Frontal cortex (tissue), 4 donors: ENCODE results near the gene NEK4. TPM values are rescaled to one million over a fixed set of nuclear protein-coding genes. Genes with fewer than 3 reads are reported as not detected.
"Not testable (repeated sequence)": the region's sequence is repeated elsewhere in the genome, so short reads cannot be mapped to it uniquely, and the experiment has no call there.

Experiments
- DNase-seq, 2 donors: peaks; one replicate each; pipeline ENCODE4 v3.0.0; 2012; ENCODE audit warnings: low spot score in 2 of 2
- FAIRE-seq: peaks from 2 replicates; lab custom pipeline; 2012; peaks lifted over from hg19 to GRCh38; lab: Jason Lieb, UNC
- total RNA-seq: library from RNA; depleted of rRNA; stranded (reverse); fragments of >200 nt; gene quantifications from one replicate; pipeline ENCODE4 v1.2.3, GENCODE V29; 2014
- donor health status: control.
- donor health status: control.
- donor health status: control.

The NEK4 gene
- total RNA-seq, 1 donor from 2014 or later = 53.4 TPM

- no peak for DNase-seq
- no peak for FAIRE-seq
Measured at GRCh38 chr3:52743721-52744120, 27.0 kb downstream of the NEK4 start.

GRCh38 chr3:52743152-52743551 is 27.6 kb downstream of the NEK4 start:
- no peak for FAIRE-seq
- no peak for DNase-seq

GRCh38 chr3:52742418-52743041 is 28.2 kb downstream of the NEK4 start:
- FAIRE-seq (no peak), DNase-seq (peak in 1 of 2 donors; percentile 39)

- DNase-seq (no peak), FAIRE-seq (no peak)
Measured at GRCh38 chr3:52739730-52740129, 31.0 kb downstream of the NEK4 start.

GRCh38 chr3:52733256-52733891 is 37.4 kb downstream of the NEK4 start:
- DNase-seq (no peak), FAIRE-seq (no peak)

- no peak for FAIRE-seq
- DNase-seq = no peak
Measured at GRCh38 chr3:52731590-52731989, 39.1 kb downstream of the NEK4 start.

GRCh38 chr3:52730681-52731080 is 40.1 kb downstream of the NEK4 start:
- no peak for FAIRE-seq

GRCh38 chr3:52728753-52729152 is 42.0 kb downstream of the NEK4 start:
- not testable (repeated sequence) for DNase-seq, FAIRE-seq

More at GRCh38 chr3:52730681-52731080, 40.1 kb downstream of the NEK4 start:
- no peak for DNase-seq

- DNase-seq (no peak), FAIRE-seq (no peak)
Measured at GRCh38 chr3:52724511-52724910, 46.2 kb downstream of the NEK4 start.

- FAIRE-seq (no peak), DNase-seq (no peak)
Measured at GRCh38 chr3:52723935-52724334, 46.8 kb downstream of the NEK4 start.

- no peak for DNase-seq
- no peak for FAIRE-seq
Measured at GRCh38 chr3:52722491-52722890, 48.2 kb downstream of the NEK4 start.

GRCh38 chr3:52721730-52722008 is 49.1 kb downstream of the NEK4 start:
- DNase-seq (no peak), FAIRE-seq (no peak)

GRCh38 chr3:52721002-52721729 is 49.6 kb downstream of the NEK4 start:
- no peak for FAIRE-seq
- no peak for DNase-seq

GRCh38 chr3:52719618-52720017 is 51.1 kb downstream of the NEK4 start:
- FAIRE-seq (no peak), DNase-seq (no peak)

- DNase-seq (no peak), FAIRE-seq (no peak)
Measured at GRCh38 chr3:52715714-52716305, 54.9 kb downstream of the NEK4 start.

- FAIRE-seq (no peak), DNase-seq (no peak)
Measured at GRCh38 chr3:52714335-52715302, 56.1 kb downstream of the NEK4 start.

- DNase-seq = no peak
- FAIRE-seq = no peak
Measured at GRCh38 chr3:52712291-52713212, 58.2 kb downstream of the NEK4 start.

- FAIRE-seq = no peak
- no peak for DNase-seq
Measured at GRCh38 chr3:52710512-52710911, 60.2 kb downstream of the NEK4 start.

- DNase-seq (no peak), FAIRE-seq (no peak)
Measured at GRCh38 chr3:52707585-52707984, 63.2 kb downstream of the NEK4 start.
